NK-92 (cell line): ENCODE data around the gene CCND3.
"Not testable (repeated sequence)": the region's sequence is repeated elsewhere in the genome, so short reads cannot be mapped to it uniquely, and the experiment has no call there.

Experiments used
- DNase-seq: peaks from one replicate; lab custom pipeline; 2025; ENCODE audit not compliant: unreplicated experiment; lab: John Stamatoyannopoulos, UW

Gene CCND3

DNA sequence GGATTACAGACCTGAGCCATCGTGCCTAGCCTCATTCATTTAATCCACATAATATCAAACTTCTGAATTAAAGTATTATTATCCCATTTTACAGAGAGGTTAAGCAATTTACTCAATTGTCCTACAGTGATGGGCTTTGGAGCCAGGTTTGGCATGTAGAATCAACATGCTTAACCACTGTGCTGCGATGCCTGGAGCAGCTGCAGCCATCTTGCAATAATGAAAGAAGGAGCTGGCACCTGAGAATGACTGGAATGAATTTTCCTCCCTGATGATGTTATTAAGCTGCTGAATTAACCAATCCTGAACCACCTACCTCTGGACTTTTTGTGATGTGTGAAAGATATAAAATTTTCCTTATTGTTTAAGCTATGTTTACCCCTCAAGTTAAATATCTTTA lies 13.1 kb upstream of the CCND3 start:
- no peak for DNase-seq

DNA sequence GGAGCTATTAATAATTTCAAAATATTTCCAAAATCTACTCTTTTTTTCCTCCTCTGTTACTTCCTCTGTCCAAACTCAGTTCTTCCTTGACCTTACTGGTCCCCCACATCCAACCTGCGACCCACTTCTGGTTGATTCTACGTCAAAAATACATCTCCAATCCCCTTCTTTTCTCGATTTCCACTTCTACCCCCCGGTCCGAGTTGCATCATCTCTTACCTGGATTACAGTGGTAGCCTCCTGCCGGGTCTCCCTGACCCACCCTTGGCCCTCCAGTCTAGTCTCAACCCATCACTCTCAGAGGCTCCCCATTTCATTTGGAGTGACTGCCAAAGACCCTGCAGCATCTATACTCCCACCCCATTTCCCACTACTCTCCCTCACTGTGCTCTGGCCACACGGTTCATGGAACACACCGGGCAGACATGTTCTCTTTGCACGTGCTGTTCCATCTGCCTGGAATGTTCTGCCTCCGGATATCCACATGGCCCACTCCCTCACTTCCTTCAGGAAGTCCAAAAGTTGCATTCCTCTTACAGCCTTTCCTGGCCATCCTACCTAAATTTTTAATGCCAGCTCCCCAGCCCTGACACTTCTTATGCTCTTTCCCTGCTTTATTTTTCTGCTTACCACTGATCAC lies 6.1 kb upstream of the CCND3 start:
- DNase-seq: no peak

DNA sequence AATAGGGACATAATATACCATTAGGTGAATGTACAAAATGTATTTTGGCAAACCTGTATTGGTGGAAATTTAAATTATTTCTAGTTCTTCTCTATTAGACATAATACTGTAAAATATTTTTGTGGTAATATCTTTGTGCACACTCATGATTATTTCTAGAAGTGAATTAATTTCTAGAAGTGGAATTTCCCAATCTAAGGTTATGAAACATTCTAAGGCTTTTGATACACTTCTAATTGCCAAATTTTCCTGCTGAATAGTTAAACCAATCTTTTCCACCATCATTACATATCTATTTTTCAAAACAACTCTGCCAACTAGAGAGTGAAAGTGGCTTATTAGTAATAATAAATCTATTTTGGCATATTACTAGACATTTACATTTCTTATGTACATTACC lies 1.8 kb upstream of the CCND3 start:
- DNase-seq: no peak

DNA sequence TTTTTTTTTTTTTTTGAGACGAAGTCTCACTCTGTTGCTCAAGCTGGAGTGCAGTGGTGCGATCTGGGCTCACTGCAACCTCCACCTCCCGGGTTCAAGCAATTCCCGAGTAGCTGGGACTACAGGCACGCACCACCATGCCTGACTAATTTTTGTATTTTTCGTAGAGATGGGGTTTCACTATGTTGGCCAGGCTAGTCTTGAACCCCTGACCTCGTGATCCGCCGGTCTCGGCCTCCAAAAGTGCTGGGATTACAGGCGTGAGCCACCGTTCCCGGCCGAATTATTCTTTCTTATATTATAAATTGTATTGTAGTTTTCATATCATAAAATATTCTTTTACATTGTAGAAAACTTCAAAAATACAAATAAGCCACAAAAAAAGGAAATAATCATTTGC lies 1.3 kb upstream of the CCND3 start:
- not testable (repeated sequence) for DNase-seq

DNA sequence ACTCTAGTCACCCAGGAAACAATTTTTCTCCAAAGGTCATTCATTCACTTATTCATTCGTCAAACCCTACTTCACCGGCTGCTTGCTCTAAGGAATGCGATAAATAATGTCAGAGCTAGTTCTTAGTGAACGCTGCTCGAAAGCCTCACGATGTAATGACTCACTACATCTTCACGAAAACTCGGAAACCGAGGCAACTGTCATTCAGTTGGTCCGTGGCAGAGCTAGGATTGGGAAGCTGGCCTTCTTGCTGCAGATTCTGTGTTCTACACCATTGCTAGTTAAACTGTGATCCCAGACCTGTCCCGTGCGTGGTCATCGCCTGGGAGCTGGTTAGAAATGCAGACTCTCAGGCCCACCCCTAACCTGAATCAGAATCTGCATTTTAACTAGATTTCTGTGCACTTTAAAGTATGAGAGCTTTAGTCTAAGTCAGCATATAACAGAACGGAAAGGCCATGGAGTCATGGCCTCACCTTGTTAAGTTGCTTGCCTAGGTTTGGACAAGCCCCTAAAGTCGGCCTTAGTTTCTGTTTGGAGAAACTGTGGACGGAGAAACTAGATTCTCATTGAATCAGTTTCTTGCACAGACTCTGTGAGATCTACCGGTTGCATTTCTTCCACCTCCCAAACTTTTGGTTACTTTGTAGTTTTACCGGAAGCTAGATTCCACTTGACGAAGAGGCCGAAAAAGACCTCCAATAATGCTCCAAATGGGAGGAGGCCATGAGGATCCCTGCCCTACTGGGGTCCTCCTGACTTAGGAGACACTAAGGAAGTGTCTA lies 651 bp upstream of the CCND3 start:
- DNase-seq: no peak

DNA sequence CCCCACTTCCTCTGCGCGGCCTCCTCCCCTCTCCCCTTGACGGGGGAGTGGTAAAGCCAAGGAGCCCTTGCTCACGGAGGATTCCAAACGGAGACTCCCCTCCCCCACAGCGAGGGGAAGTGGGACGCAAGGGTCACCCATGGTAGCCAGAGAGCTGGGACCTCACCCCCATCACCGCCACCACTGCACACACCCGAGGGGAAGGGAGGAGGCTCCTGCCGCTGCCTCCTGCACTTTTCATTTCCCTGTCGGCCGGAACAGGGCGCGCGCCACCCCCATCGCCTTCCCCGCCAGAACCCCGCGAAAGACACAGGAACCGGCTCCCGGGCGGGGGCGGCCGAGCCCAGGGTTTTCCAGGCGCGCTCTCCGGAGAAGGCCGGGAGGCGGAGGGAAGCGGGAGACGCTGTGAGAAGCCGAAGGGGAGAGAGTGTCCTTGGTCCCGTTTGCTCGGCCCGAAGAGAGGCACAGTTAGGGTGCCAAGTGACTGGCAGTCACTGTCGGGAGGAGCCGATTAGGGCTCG lies 789 bp downstream of the CCND3 start:
- no peak for DNase-seq

DNA sequence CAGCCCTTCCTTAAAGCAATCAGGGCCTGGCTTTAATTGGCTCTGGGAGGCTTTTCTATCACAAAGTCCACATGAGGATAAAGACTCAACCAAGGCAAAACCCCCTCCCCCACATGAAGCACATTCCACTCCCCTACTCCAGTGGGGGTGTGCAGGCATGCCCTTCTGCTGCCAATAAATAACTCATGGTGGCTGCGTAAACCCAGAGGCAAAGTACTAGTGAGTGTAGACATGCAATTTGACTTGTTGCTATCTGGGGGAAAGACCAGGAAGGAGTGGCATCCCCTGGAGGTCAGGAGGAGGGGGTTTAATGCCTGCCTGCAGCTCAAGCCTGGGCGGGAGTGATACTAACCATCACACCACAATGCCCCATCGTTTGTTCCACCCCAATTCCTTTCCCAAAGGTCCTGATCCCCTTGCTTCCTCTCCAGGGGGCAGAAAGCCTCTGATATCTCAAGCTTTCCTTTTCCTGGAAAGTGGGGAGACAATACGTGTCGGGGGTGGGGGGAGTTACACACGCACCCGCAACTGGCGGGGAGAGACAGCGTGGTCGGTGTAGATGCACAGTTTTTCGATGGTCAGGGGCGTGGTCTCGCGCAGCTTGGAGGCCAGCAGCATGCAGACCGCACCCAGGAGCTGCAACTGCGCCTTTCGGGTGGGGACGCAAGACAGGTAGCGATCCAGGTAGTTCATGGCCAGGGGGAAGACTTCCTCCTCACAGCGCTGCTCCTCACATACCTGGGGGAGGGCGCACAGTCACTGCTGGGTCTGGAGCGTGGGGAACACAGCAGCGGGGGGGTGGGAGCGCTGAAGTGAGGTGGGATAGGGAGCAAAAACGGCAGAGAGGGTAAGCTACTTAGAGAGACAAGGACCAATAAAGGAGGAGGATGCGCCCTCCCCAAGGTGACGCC lies 1.5 kb downstream of the CCND3 start:
- no peak for DNase-seq

DNA sequence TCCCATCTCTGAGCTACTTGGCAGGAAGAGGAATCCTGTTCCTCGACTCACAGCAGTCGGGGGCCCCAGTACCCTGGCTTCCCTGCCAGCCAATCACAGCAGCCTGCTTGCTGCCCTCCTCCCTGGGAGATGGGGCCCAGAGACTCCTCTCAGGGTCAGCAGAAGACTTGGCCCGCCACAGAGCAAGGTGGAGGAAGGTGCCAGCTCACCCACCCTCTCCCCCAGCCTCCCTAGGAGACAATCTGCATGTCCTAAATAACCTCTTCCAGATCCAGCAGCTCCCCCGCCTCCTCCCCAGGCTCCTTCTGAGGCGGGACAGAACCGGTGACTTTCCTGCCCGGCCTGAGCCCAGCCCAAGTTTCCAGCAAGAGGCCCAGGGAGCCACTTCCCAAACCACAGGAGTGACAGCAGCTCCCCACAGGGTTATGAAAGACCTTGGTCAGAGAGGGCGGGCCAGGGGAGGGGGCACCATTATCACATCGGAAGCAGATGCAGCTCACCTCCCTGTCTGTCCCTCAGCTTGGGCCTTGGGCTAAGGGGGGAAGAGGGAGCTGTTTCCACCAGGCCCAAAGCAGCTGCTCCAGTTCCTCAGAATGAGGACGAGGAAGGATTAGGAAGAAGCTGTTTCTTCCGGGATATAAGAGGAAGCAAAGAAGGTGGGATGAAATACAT lies 2.3 kb downstream of the CCND3 start:
- DNase-seq: no peak

DNA sequence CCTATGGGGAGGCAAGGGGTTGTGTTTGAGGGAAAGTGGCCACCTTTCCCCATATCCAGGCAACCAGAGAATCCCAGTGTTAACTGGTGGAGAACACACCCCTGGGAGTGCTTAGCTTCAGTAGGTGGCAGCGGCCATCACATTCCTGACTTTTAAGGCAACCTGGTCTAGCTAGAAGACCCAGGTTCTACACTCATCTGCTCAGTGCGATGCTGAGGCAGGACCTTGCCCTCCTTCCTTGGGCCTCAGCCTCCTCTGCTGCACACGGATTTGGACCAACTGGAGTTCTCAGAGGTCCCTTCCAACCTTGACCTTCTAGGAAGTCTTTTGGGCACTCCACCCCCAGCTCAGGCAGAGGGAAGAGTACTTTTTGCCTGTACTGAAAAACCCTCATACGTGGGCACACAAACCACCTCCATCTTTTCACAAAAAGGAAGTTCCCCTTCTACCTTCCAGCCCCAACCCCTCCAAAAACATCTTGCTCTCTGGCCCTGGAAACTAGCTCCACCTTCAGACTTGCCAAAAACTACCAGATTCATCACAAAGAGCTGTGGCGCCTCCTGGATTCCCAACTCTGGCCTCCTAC lies 2.9 kb downstream of the CCND3 start:
- no peak for DNase-seq

DNA sequence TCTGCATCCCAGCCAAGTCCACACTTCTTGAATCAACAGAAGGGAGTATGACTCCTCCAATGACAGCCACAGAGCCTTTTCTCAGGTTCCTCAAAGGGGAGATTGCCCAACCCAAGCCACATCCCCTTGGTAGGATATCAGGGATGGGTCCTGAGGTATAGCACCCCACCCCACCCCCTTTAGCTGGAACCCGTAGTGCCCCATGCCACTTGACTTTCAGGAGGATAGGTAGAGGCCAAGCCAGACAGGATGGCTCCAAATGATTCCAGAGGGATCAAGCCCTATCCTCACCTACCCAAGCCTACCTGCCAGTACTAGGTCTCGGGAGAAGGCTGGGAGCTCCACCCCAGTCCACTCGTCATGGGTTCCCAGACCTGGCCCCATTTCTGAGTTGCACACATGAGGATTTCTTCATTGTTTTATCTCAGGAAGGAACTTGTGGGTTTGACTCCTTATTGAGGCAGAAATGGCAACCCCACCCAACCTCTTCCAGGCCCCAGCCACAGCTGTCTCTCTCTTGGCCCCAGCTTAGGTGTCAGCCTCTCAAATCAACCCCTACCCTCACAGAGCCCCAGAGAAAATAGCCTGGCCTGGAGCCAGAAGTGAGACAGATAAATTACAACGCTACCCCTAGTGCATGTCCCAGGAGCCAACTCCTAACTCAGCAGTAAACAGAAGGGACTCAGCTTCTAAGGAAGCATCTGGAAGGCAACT lies 3.6 kb downstream of the CCND3 start:
- no peak for DNase-seq

DNA sequence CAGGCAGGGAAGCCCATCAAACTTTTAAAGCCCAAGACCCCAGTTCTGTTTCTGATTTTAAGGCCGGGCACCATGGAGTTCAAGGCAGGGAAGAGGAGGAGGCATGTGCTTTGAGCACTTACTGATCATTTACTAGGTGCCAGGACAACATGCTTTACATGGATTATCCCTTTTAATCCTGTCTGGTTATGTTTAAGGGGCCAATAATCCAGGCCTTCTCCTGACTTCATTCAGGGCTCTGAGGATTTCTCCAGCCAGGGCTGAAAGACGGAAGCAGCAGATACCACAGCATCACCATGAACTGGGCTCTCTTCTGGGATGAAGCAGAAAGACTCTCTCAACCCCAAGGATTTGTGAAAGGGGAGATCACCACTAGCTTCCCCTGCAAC lies 4.1 kb downstream of the CCND3 start:
- DNase-seq: no peak

DNA sequence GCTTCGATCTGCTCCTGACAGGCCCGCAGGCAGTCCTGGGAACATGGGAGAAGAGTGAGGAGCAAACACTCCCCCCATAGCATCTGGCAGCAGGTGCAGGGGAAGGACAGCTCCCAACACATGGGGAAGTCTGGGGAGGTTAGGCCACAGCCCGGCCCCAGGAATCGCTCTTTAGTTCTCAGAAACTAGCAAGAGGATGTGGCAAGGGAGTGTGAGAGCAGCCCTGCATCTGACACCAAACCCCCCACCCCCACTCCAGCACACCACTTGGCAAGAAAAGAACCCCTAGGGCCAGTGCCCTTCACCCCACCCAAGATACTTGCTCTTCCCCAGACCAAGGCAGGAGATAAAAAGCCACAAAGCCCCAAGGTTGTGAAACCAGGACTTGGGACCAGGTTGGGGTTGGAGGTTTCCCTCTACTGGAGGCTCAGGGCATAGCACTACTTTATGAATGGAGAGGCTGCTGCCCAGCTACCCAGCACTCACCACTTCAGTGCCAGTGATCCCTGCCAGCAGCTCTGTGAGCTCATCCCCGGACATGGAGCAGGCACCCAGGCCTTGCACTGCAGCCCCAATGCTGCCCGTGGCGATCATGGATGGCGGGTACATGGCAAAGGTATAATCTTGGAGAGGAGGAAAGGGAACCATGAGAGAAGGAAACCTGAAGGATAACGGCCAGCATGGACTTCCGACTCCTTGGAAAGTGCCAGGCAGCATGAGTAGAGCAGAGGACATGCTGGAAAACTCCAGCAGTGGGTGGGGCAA lies 5.4 kb downstream of the CCND3 start:
- no peak for DNase-seq

DNA sequence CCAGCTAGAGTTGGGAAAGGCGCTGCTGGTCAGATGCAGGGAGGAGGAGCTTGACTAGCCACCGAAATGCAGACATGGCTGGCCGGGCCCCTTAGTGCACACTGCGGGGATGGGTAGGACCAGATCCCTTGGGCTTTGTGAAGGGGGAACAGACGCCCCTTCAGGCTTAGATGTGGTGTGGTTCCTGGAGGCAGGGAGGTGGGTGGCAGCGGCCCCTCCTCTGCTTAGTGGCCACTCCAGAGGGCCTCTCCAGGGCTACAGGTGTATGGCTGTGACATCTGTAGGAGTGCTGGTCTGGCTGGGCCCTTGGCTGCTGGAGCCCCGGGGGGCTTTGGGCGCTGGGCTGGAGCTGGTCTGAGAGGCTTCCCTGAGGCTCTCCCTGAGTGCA lies 5.9 kb downstream of the CCND3 start:
- no peak for DNase-seq

DNA sequence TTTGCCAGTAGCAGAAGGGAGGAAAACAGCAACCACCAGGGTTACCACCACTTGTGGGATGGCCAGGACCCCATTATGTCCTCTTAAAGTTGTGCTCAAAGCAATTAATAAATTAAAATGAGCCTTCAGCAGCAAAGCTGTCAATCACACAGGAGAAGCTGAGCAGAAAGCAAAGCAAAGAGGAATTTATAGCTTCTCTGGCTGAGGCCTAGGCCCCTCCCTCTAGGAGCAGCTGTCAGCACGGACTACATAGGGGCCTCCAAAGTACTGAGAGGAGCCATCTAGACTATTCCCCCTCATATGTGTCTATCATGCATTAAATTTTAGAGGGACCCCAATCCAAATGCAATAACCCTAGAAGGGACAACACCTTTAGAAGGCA lies 6.4 kb downstream of the CCND3 start:
- no peak for DNase-seq

DNA sequence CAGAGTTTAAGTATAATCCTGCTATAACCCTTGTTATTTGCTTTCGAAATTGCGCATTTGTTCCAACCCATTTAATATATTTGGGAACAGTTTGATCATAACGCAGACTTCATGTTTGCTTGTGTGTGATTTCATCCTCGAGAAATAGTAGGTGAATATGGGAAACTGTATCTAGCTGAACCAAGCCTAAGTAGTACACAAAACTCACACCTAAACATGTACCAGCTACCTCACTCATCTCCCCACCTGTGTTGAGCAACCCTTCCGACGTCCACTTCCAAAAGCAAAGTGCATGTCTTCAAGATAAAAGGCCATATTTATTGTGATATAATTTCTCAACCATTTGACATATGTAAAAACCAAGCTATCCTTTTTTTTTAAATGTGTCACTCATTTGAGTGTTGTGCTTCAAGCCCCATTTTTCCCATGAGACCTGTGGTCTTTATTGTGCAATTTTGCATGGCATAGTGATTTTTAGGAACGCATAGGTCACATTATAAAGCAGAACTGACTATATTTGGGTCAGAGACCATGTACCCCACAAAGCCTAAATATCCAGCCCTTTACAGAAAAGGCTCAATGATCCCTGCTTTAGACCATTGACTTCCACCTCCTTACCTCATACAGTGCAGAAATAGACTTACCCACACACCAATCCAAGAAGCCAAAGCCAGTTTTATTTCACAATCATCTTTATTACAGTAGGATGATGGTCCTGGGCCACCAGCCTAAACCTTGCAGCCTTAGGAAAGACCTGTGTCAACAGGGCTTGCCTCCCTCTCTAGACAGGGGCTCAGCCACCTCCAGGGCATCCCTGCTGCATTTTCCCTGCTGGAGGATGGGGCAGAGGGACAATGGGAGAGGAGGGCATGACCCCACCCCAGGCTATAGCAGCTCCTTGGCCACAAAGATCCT lies 7.1 kb downstream of the CCND3 start:
- no peak for DNase-seq

DNA sequence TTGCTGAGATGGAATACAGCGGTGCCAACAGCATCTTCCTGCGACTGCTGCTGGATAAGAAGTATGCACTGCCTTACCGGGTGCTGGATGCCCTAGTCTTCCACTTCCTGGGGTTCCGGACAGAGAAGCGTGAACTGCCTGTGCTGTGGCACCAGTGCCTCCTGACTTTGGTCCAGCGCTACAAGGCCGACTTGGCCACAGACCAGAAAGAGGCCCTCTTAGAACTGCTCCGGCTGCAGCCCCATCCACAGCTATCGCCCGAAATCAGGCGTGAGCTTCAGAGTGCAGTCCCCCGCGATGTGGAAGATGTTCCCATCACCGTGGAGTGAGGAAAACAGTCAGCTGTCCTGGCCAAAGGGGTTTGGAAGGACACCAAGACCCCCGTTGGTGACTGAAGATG lies 9.2 kb downstream of the CCND3 start:
- DNase-seq: no peak

DNA sequence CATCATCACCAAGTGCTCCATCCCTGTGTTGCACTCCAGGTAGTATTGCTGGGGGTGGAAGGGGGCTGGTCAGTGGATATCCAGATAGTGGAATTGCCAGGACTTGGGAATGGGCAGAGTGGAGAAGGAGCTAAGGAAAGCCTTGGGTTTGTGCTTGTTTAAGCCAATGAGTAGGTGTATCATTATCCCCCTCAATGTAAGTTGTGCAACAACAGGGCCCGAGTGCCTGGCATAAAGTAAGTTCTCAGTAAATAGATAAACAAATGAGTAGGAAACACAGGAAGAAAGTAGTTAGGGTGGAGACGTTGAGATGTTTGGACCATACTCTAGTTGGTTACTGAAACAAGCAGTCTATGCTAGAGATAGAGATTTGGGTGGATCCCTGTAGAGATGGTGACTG lies 9.8 kb downstream of the CCND3 start:
- no peak for DNase-seq

DNA sequence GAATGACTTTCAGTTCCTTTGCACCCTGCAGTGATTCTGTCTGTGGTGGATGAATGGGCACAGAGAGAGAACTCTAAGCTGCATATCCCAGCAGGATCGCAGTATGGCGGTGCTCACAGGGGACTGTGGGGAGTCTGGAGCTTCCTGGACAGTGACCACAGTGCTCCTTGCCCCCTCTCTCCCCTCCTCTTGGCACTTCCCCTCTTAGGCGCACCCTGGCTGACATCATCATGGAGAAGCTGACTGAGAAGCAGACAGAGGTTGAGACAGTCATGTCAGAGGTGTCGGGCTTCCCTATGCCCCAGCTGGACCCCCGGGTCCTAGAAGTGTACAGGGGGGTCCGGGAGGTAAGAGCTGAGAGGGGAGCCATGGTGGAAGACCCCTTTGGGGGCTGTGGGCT lies 11.7 kb downstream of the CCND3 start:
- no peak for DNase-seq
